Activated CD4-positive, alpha-beta T cell treated with anti-CD3 and anti-CD28 coated beads, Interleukin-2, Interleukin-6, amounts not matched to agents 100 ng/mL and 50 ng/mL, durations not matched to agents 16 hours and 8 hours (primary cell): ENCODE results near the gene AICDA.
"Not testable (repeated sequence)": the region's sequence is repeated elsewhere in the genome, so short reads cannot be mapped to it uniquely, and the experiment has no call there.

Source experiments
- DNase-seq: peaks from one replicate; pipeline ENCODE4 v3.0.0-alpha.2; 2020

Gene AICDA

GRCh38 chr12:8612629-8613028, at the start of gene AICDA:
TSS of gene AICDA (minus strand) at chr12:8612859. CDS start at chr12:8612767, 92 bp downstream.
- DNase-seq, result no peak

GRCh38 chr12:8661751-8662150, 49.1 kb upstream of the AICDA start:
- DNase-seq, result no peak

DNA sequence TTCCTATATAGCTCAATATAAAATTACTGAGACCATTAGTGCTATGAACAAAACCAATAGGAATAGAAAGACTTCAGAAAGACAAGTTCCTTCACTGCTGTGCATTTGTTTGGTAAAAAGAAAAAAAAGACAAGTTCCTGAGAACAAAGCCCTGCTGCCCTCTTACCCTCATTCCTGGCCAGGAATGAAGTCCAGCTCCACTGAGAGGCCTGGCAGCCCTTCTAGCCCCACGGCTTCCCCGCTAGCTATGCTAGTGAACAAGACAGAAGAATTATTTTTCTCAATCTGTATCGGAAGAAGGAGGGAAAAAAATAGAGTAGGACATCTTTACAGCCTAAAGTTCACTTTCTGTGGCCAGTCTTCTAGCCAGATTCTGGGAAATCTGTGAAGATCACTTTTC, 48.4 kb upstream of the AICDA start:
- DNase-seq, result no peak

- no peak for DNase-seq
Measured at GRCh38 chr12:8658346-8658745, 45.7 kb upstream of the AICDA start.

GRCh38 chr12:8655421-8655820, 42.8 kb upstream of the AICDA start:
- no peak for DNase-seq

DNA sequence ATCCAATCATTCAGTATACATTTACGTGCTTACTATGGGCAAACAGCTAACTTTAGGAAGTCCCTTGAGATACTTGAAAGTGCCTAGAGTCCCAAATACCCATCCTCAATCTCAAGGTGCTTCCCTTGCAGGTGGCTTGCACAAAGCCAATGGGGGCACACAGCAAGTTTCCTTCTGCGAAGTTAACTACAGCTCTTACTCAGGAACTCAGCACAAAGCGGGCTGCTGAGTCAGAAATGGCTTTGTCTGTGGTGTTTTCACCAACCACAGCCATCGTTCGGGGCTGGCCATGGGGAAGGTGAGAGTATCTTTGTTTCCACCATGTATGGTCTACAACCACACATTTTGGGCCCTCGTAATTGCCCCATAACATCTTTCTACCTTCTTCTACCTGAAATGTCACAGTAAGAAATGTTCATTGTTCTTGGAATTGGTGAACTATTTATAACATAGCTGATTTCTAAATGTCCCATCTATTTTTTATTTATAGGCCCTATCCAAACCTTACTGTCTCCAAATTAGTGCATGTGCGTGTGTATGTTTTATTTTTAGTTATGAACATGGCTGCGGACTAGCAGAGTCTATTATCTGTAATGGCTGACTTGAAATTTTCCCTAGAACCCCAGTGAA, 36.0 kb upstream of the AICDA start:
- peak; percentile 91 for DNase-seq

GRCh38 chr12:8647968-8648367, 35.3 kb upstream of the AICDA start:
- DNase-seq, result no peak

DNA sequence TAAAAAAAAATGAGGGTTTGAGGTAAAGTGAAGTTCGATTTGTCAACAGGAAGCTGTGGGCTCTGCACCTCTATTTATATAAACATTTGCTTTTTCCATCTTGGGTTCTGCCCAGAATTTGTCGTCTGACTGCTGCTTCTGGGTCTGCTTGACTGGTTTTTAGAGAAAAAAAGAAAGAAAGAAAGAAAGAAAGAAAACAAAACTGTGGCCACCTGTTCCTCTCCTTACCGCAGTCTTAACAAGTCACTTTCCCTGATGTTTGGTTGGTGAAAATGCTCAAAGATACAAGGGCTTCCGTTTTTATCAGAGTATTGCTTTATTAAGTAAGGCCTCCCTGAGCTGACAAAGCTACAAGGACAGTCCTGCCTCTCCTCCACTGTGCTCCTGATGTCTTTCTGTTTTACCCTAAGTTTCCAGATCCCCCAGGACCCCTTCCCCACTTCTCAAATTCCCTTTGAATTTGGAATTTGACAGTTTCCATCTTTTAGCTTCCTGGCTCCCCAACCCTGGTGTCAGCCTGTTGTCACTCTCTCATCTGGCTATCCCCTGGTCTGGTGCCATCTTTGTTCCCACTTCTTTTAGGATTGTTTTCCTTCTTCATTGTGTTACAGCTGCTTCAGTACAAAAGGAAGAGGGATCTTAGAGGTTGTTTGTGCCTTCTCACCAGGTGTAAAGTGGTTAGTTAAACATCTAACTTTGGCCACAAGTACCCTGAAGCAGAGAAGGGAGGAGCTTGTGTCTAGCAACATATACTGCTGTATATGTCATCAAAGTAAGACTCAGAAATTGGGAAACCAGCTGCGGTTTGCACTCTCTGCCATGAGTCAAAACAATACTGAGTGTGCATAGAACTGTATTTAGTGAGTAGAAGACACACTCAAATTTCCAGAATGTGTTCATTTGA, 31.9 kb upstream of the AICDA start:
- DNase-seq, result peak; percentile 83

DNA sequence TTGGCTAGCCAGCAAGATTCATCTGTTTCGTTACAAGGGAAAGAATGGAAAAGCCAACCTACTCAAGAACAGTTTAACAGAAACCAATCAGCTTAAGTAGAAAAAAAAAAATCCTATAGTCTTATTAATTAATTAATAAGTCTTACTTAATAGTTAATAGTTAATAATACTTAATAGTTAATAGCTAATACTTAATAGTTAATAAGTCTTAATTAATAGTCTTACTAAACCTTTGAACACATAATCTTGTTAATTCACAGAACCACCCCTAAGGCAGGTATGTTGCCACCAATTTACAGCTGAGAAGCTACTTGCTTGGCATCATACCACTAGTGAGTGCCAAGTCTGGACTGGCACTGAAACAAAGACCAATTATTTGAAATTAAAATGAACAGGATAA, 30.1 kb upstream of the AICDA start:
- no peak for DNase-seq

DNA sequence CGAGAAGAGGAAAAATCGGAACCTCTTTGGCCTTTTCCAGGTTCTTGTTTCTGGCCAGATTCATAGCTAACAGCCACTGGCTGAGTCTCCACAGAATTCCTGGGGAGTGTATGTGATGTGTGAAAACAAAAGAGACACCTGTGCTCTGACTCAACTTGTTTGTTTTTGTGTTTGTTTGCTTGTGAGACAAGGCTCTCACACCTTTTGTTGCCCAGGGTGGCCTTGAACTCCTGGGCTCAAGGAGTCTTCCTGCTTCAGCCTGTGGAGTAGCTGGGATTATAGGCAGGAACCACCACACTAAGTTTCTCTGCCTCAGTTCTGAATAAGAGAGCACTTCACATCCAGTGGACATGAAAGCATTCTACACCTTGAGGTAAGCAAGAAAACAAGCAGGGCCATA, 27.3 kb upstream of the AICDA start:
- DNase-seq, result no peak

GRCh38 chr12:8638951-8639350, 26.3 kb upstream of the AICDA start:
- no peak for DNase-seq

GRCh38 chr12:8637666-8638065, 25.0 kb upstream of the AICDA start:
- DNase-seq, result no peak

- DNase-seq, result no peak
Measured at GRCh38 chr12:8637244-8637643, 24.6 kb upstream of the AICDA start.

DNA sequence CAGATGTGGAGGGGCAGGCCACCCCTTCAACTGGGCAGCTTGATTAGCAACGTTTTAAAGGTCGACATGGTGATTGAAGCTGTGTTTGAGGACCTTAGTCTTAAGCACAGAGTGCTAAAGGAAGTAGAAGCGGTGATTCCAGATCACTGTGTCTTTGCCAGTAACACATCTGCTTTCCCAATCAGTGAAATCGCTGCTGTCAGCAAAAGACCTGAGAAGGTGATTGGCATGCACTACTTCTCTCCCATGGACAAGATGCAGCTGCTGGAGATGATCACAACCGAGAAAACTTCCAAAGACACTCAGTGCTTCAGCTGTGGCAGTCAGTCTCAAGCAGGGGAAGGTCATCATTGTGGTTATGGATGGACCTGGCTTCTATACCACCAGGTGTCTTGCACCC, 23.9 kb upstream of the AICDA start:
- DNase-seq, result no peak

- not testable (repeated sequence) for DNase-seq
Measured at GRCh38 chr12:8636007-8636346, 23.3 kb upstream of the AICDA start.

- not testable (repeated sequence) for DNase-seq
Measured at GRCh38 chr12:8635342-8636006, 22.8 kb upstream of the AICDA start.

GRCh38 chr12:8630131-8630530, 17.5 kb upstream of the AICDA start:
- no peak for DNase-seq

GRCh38 chr12:8629486-8630033, 16.9 kb upstream of the AICDA start:
- no peak for DNase-seq

- DNase-seq, result no peak
Measured at GRCh38 chr12:8628731-8629130, 16.1 kb upstream of the AICDA start.

DNA sequence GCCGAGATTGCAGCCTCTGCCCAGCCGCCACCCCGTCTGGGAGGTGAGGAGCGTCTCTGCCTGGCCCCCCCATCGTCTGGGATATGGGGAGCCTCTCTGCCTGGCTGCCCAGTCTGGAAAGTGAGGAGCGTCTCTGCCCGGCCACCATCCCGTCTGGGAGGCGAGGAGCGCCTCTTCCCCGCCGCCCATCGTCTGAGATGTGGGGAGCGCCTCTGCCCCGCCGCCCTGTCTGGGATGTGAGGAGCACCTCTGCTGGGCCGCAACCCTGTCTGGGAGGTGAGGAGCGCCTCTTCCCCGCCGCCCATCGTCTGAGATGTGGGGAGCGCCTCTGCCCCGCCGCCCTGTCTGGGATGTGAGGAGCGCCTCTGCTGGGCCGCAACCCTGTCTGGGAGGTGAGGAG, 12.1 kb upstream of the AICDA start:
- not testable (repeated sequence) for DNase-seq

DNA sequence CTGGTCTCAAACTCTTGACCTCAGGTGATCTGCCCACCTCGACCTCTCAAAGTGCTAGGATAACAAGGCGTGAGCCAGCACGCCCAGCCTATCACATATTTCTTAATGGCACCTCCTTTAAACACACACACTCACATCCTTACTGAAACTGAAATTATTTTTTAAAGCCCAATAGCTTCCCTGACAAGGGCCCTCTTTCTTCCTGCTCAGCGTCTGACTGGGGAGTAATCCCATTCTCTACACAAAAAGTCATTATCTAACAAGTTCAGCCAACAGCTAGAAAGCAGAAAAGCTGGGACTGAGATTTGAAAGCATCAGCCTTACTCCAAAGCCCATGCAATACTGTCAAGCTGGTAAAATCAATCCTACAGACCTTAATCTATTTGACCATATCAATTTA, 10.0 kb upstream of the AICDA start:
- DNase-seq, result no peak

- no peak for DNase-seq
Measured at GRCh38 chr12:8615206-8615605, 2.5 kb upstream of the AICDA start.

DNA sequence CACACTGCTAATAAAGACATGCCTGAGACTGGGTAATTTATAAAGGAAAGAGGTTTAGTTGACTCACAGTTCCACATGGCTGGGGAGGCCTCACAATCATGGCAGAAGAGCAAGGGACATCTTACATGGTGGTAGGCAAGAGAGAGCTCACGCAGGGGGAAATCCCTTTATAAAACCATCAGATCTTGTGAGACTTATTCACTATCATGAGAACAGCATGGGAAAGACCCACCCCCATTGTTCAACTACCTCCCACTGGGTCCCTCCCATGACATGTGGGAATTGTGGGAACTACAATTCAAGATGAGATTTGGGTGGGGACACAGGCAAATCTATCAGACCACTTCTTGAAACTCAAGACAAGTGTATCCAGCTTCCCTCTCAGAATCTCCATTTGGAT, 1.2 kb upstream of the AICDA start:
- not testable (repeated sequence) for DNase-seq
